GM21360 (cell line): Measurements from ENCODE around the gene TBATA.

Experiments
- ATAC-seq: cut with Tn5 transposase; IDR thresholded peaks from one replicate; pipeline ENCODE4 v1.9.1; 2021; ENCODE audit warnings: mild to moderate bottlenecking, moderate library complexity; ENCODE audit not compliant: unreplicated experiment

The TBATA gene, protein sequence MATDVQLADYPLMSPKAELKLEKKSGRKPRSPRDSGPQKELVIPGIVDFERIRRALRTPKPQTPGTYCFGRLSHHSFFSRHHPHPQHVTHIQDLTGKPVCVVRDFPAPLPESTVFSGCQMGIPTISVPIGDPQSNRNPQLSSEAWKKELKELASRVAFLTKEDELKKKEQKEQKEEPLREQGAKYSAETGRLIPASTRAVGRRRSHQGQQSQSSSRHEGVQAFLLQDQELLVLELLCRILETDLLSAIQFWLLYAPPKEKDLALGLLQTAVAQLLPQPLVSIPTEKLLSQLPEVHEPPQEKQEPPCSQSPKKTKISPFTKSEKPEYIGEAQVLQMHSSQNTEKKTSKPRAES

DNA sequence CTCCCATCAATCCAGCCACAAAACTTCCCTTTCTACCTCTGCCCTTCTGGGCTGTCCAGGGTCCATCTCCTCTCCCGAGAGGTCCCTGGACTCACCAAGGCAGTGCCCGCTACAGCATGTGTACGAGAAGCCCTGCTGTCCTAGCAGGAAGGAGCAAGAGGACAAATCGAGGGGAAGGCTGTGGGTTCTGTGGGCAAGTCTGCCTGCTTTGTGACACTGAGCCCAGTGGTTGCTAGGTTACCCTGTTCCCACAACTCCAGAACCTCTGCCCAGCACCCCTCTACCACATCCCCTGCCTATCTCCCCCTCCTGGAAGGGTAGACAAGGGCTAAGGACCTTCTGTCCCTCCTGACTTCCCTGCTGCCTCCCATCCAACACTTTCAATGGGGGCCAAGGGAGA, at the start of gene TBATA:
Gene TBATA (minus strand): TSS at position 188 of the 400 bp plus-strand sequence. CDS start 1,998 bp downstream, outside the sequence.
- no peak for ATAC-seq

DNA sequence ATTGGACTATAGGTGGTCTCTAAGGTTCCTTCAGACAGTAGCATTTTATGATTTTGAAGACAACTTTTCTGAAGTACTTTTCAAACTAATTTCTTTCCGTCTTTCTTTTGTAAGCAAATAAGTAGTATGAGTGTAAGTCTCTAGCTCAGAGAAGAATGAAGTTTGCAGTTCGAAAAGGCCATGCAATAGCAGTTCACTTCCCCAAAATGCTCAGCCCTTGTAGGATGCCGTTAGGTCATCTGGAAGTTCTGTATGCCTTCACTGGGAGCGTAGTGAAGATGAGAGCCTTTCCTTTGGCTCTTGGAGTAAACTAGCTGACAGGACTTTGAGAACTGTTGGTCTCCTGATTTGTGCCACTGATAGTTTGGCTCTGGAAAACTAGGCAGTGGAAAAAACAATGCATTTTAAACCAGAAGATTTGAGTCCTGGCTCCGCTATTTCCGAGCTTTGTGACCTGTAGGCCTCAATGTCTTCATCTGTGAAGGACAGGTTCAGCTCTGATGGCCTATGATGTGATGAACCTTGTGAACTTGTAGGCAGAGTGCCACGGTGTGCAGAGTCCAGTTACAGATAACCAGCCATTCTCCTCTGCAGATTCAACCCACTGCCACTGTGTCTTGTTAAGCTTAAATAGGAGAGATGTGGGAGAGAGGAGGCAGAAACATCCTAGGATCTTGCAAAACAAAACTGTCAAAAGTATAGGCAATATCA, 49.4 kb upstream of the TBATA start:
- no peak for ATAC-seq

DNA sequence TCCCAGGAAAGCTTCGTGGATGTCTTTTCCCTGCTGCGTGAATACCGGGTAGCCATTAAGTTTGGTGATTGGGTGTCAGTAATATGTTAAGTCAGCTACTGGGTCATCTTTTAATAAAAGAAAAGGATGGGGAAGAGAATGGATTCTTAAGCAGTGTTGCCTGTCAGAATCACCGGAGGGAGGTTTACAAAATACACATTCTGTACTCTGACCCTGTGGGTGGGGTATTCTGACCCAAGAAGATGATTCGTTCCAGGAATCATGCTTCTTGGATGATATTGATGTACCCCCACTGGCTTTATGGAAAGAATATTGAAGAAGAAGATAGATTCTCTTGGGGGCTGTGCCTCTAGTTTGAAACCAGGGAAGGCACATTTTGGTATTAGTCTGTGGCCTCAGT, 48.8 kb upstream of the TBATA start:
- ATAC-seq = no peak

DNA sequence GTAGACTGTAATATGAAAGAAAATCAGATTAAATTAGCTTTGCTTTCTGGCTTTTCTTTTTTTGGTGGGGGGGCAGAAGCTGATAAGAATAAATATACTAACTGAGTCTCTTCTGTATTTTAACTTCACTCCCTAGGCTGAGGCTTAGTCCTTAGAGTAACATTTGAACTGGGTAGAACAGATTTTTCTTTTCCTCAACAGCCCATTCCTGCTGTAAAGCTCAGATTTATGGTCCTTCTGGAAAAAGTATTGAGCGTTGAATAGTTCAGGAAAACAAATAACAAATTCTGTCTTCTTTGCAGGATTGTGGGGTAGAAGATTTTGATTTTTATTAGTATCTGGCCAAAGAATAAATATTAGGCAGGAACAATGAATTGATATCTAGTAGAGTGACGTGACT, 48.4 kb upstream of the TBATA start:
- no peak for ATAC-seq

DNA sequence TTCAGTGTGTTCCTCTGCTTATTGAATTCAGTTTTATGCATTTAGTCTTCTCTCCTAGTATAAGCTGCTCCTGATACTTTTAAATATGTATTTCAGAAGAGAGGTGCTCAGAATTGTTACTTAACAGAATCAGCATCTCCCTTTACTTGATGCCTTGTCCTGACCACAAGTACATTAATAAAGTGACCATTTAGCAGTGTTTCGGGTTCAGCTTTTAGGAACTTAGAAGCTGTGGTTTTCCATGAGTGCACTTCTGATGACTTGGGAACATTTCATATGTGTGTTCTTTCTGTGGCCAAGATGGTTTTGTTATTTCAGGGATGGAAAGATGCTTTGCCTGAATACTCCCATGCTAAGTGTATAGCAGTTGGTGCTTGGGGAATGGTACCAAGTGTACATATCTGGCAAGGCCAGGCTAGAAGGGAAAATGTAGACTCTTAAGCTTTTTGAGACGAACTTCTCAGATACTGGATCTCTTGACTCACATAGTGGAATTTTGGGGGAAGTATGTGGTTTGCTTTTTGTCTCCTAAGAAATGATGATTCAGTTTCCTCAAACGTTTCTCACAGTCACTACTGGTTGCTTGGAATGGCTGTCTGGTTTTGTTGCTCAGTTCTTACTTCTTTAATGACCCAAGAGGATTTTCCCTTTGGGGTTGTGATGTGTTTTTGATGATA, 47.8 kb upstream of the TBATA start:
- ATAC-seq = no peak

DNA sequence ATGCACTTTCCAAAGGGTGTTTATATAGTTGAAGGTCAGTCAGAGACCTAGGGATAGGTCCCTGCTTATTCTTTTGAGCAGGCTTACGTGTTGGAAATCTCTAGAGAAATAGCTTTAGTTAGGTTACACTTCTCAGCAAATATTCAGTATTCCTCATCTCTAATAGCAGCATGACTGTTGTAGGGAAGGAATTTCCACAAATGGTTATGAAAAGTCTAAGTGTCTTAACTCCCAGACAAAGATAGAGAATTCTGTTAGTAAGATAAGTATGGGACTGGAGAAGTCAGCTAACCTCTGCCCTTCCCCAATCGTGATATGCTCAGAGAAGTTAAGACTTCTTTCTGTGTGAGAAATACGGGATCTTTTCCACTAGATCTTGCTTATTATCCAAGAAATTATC, 47.0 kb upstream of the TBATA start:
- ATAC-seq = no peak

DNA sequence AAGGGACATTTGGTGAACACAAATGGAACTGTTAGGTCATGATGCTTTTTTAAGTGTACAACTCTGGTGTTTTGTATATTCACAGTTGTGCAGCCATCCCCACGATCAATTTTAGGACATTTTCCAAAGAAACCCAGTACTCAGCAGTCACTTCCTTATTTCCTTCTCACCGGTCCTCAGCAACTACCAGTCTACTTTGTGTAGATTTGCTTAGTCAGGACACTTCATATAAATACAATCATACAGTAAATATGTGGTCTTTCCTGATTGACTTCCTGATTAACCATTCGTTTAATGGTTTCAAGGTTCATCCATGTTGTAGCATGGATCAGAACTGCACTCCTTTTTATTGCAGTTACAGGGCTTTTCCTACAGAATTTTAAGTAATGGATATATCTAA, 45.0 kb upstream of the TBATA start:
- ATAC-seq = no peak

DNA sequence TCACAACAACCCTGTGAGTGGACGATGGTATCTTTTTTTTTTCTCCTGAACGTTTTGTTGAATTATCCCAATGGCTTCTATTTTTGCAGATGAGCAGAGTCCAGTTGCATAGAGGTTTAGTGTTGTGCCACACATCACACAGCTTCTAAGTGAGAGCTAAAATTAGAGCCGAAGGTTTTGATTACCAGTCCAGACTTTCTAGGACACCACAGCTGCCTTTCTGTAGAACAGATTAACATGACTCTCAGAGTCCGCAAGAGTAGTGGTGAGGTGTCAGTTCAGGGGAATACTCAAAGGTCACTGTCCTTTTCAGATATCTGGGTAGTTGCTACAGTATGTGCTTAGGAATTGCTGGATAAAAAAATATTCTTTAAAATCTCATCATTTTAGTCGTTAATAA, 44.4 kb upstream of the TBATA start:
- no peak for ATAC-seq

DNA sequence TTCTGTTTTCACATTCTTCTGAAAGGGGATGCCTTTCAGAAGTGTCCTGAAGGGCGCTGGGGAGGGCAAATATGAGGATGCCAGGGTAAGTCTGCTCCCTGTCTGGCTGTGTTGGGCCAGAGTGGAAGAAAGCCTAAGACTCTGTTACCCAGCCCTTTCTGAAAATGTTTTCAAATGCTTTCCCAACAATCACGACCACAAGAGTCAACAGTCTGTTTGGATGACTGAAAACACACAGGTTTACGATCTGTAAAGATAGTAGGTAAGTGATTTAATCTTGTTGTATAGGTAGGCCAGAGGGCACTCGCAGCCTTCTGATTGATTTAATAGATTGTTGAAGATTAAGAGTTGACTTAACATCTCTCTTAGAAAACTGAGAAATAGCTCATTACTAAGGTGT, 43.7 kb upstream of the TBATA start:
- ATAC-seq = no peak

DNA sequence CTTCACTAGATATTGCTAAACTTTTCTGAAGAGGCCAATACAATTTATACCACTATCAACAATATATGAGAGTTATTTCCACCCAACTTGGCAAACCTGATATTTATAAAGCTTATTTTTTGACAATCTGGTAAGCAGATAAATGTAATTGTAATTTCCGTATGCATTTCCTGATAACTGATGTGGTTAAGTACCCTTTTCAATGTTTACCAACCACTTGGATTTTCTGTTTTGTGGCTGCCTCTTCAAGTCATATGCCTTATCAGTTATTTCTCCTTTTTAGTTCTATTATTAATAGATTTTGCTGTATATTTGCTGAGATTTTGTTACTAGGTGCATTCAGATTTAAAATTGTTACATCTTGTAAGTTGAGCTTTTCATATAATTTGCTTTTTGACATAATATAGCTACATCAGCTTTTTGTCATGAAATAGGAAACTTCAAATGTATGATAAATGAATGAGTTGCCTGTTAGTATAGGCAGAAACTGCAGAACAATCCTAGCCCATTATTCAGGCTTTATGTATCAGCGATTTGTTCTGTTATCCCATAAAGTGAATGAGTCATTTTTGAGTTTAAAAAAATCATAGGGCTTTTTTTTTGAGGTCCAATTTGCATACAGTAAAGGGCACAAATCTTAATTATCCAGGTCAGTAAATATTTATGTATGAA, 42.0 kb upstream of the TBATA start:
- no peak for ATAC-seq

DNA sequence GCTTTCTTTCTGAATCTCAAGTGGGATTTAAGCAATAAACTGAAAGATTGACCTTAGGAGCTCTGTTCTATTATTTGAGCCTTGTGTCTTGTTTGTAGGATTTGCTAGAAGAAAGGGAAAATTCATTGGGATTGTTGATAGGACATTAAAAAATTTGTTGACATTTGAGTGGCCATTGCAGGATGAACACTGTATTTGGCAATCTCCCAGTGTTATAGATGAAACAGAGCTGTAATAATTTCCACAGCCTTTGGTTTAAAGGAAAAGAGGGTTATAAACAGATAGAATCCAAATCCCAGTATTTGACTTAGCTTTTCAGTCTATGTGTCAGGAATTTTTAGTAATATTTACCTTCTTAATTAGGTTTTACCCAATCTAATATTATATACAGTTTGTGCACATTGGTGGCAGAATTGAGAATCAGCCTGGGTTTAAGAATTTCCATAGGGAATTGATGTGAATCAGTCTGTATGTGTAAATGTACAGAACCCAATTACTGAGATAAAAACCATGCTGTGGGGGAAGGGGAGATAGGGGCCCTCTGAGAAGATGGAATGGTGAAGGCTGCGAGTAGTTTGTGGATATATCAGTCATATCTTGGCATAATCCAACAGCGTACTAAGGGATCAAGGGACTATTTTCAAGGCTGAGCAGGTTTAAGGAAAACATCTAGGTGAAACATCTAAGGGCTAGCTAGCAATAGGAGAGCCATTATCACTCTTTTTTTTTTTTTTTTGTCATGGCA, 37.1 kb upstream of the TBATA start:
- ATAC-seq = no peak

DNA sequence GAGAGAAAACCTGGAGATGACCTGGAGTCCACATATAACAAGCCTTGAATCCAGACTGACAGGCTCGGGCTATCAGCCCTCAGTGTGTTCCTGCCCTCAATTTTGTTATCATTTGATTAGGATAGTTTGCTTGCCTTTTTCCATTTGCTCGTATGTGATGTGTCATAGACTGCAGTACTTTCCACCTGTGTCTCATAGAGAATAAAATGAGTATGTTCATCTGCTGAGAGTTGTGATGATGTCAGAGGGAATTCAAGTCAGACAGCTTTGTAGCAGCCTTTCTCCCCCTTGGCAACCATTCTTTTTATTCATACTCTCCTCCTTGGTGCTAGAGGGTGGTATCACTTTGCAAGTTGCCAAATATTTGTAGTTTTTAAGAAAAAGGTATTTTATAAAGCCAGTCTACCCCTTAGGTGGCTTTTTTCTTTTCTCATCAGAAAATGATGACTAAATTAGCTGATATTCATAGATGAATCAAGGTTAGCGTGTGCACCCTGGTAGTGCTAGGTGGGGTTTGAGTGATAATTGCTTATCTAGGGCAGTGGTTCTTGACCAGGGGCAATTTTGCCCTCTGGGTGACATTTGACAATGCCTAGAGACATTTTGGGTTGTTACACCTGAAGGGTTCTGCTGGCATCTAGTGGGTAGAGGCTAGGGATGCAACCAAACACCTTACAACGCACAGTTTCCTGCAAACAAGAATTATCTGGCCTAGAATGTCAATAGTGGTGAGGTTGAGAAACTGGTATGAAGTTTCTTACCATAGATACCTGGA, 36.0 kb upstream of the TBATA start:
- no peak for ATAC-seq

DNA sequence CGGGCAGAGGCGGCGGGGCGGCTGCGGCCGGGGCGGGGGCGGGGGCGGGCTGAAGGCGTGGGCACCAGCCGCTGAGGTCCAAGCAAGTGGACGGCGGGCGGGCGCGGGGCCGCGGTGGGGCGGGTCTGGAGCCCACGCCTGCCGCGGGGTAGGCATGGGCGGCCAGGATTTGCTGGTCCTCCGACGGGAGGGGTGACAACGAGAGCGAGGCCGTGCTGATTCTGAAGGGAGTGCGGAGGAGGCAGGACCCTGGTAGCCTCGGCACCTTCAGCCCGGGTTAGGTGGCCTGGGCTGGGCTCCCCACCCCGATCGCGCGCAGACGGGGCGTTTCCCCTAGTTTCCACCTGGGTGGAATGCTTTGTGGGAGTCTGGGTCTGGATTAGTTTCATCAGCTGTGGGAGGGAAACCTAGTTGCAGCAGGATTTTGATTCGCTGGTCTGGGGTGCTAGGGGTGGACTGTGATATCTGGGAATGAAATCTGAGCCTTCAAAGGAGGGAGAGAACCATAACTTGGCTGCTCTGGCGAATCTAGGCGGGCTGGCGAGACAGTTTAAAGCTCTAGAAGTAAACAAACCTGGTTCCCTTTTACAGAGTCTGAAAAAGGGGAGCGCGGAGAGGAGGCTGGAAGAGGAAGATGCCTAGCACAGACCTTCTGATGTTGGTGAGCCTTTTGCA, 31.2 kb upstream of the TBATA start:
- peak; percentile 27 for ATAC-seq

DNA sequence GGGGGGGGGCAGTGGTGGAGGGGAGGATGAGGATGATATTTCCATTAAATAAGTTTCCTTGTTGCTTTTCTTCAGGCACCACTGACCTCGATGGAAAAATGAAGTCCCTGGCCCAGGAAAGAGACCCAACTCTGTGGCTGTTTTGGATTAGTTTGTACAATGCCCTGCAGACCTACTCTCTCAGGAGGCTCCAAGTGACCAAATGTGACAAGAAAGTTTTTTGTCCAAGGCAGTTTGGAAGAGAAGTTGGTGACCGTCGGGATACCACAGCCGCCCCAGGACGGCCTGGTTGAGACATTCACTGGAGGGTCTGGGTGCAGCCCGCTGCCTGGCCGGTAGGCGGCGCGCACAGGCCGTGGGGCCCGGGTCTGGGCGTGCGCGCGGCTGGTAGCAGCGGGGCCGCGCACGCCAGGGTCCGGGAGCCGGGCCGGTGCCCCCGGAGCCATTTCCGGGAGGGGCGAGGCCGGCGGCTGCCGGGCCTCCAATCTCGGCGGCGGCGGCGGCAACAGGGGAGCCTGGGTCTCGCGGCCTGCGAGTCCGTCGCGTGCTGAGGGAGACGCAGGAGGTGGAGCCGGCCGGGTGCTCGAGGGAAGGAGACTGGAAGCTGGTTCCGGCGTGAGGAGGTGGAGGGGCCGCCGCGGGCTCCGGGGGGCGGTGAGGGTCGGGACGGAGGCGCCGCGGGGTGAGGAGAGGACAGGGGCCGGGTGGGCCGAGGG, 30.5 kb upstream of the TBATA start, which contains the start of gene SGPL1:
Gene SGPL1 (plus strand): TSS at position 445 of the 716 bp plus-strand sequence. CDS start 906 bp downstream, outside the sequence.
- ATAC-seq = peak; percentile 82

DNA sequence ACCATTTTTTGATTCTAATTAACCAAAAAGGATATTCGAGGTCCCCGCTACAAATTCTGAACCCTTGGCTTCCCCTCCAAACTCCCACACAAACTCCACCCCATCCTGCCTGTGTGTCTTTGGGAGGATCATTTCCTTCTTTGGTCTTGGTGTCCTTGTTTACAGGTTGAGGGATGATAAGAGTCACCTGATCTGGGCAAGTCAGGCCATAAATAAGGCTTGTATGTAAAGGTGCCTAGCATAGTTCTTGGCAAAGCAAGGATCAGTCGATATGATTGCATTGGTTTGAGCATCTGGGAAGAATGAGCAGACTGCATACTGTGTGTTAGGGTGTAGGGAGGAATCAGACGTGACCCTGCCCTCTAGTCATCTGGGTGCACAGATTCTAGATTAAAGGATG, 28.9 kb upstream of the TBATA start:
- no peak for ATAC-seq

DNA sequence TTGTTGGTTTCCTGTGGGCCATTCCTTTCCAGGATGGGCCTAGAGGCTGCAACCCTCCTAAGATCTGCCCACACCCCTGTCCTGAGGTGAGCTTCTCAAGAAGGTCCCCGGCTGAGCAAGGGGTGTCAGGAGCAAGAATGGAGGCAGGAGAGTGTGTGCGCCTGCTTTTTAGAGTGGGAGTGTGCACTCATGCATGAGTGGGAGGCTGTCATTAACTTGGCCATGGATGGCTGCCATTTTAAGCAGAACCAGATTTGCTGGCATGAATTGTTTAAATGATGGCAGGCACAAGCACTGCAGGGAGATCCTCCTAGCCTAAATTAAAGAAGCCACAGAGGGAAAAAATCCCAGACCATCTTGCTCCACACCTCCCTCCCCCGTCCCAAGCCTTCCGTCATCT, 27.6 kb upstream of the TBATA start:
- ATAC-seq = no peak

DNA sequence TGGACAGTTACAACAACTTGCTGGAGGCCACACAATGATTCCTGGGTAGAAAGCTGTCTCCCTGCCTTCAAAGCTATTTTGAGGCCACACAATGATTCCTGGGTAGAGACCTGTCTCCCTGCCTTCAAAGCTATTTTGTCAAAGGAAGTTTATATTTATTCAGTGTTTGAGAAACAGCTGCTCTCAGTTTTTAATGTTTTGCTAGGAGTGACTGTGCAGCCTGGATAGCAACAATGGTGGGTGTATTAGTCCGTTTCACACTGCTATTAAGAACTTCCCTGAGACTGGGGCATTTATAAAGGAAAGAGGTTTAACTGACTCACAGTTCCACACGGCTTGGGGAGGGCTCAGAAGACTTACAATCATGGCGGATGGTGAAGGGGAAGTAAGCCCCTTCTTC, 26.7 kb upstream of the TBATA start:
- no peak for ATAC-seq

DNA sequence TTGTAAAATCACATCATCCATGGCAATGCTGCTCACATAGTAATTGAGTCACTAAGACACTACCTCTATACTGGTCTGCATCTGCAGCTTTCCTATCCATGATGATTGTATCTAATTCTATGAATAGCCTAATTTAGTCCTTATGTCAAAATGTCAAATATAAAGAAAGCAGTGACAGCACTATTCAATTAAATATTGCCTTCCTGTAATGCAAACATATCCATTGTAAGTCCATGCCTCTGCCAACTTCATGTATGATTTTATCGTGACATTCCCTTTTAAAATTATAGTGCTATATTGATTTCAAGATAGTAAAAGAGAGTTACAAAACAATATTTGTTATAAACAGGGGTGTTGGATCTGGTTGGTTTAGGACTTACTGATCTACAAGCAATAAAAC, 25.8 kb upstream of the TBATA start:
- ATAC-seq = no peak

DNA sequence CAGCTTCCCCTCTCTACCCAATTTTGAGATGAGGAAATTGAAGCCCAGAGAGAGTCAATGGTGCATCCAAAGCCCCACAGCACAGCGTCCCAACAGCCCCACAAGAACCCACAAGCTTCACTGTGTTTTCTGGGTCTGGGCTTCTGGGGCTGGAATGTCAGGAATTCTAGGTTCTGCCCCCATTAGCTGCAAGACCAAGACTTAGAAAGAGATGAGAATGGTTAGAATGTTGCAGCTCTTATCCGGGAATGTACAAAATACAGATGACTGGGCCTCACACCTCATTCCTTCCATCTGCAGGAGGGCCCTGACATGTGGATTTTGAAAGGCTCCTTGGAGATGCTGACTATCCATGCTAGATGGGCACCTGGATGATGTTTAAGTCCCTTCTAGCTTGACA, 24.5 kb upstream of the TBATA start:
- no peak for ATAC-seq
